ENCODE data around the gene KIF17.

Gene KIF17

DNA sequence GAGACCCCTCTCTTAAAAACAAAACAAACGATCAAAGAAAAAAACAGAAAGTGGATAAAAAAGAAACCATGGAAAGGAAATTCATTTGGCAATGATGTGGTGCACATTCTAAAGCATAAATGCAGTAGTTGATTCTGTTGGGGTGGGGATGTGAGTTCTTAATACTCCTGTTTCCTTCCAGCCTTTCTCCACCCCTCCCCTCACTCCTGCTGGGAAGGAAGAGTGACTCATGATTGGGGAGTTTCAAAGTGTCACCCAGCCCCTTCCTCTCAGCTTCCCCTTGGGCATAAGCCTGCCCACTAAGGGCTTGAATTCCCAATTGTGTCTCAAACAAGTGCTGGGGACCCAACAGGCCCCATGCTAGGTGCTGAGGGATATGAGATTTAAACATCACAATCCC lies 91.3 kb downstream of the KIF17 start:
- Histone ChIP-seq H4K91ac (ENCODE audit: low read depth, low read length, poor library complexity) (no peak overlapping the region), H3K9me3 (replicated peaks in 1 of 2; ENCODE audit: control insufficient read depth in 2 of 2, insufficient read depth in 1 of 2, low read depth in 1 of 2, low read length in 2 of 2) (no peaks in the 10 kb centered on the region), H4K8ac (ENCODE audit: low read depth, low read length) (no peak overlapping the region), H2BK12ac (ENCODE audit: low read length) (no peak overlapping the region), H2AK5ac (ENCODE audit: low read depth, low read length) (no peak overlapping the region), H2BK120ac (ENCODE audit: low read depth, low read length) (no peak overlapping the region), H3K9ac (ENCODE audit: low read depth, low read length, poor library complexity) (no peak overlapping the region), H3K23ac (ENCODE audit: low read depth, low read length, poor library complexity) (no peak overlapping the region), H3K4ac (ENCODE audit: low read length) (no peak overlapping the region), H2BK5ac (ENCODE audit: low read length) (no peak overlapping the region), H3K14ac (ENCODE audit: low read length) (no peak overlapping the region), H2AFZ (ENCODE audit: low read length) (no peak overlapping the region), H3K27me3 (ENCODE audit: control insufficient read depth in 3 of 3, insufficient read depth in 3 of 3, low read depth in 1 of 3, low read length in 3 of 3) (no peaks in the 10 kb centered on the region), H3K4me2 (ENCODE audit: insufficient read depth, low read length, poor library complexity, severe bottlenecking) (no peak overlapping the region), H3K4me1 (ENCODE audit: control insufficient read depth in 2 of 2, insufficient read depth in 1 of 2, low read depth in 1 of 2, low read length in 2 of 2) (peaks cover 2 to 6% of the 10 kb centered on the region in 2 donors), H2BK15ac (ENCODE audit: low read length) (no peak overlapping the region), H3K79me1 (ENCODE audit: low read depth, low read length) (no peaks in the 10 kb centered on the region), H3K18ac (ENCODE audit: low read length) (no peak overlapping the region), H3K27ac (replicated peaks; ENCODE audit: low read length) (no peak overlapping the region), H3K36me3 (replicated peaks in 1 of 2; ENCODE audit: control insufficient read depth in 2 of 2, insufficient read depth in 2 of 2, low read length in 2 of 2) (no peaks in the 10 kb centered on the region), H3K4me3 (ENCODE audit: low read length in 2 of 2) (no peak overlapping the region)
- no peak for DNase-seq (ENCODE audit: low spot score)
- WGBS, 2 donors (ENCODE audit: extremely low coverage in 2 of 2, insufficient read length in 2 of 2, insufficient replicate concordance in 1 of 2), result no CpG with 5 or more reads among the region's 1 CpG

DNA sequence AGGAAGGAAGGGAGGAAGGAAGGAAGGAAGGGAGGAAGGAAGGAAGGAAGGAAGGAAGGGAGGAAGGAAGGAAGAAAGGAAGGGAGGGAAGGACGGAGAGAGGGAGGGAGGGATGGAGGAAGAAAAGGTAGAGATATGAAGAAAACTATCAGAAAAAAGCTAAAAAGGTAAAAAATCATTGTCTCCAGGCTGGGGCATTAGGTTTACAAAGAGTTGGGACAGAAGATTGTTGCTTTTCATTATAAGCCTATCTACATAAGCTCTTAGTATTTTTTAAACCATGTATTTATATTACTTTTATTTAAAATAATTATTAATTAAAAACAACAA lies 91.7 kb downstream of the KIF17 start:
- Histone ChIP-seq H3K27ac (replicated peaks; ENCODE audit: low read length) (no peak overlapping the region), H3K27me3 (ENCODE audit: control insufficient read depth in 3 of 3, insufficient read depth in 3 of 3, low read depth in 1 of 3, low read length in 3 of 3) (no peaks in the 10 kb centered on the region), H3K4me1 (ENCODE audit: control insufficient read depth in 2 of 2, insufficient read depth in 1 of 2, low read depth in 1 of 2, low read length in 2 of 2) (peaks cover 2 to 6% of the 10 kb centered on the region in 2 donors), H2AK5ac (ENCODE audit: low read depth, low read length) (no peak overlapping the region), H4K91ac (ENCODE audit: low read depth, low read length, poor library complexity) (no peak overlapping the region), H2BK12ac (ENCODE audit: low read length) (no peak overlapping the region), H3K9ac (ENCODE audit: low read depth, low read length, poor library complexity) (no peak overlapping the region), H3K9me3 (replicated peaks in 1 of 2; ENCODE audit: control insufficient read depth in 2 of 2, insufficient read depth in 1 of 2, low read depth in 1 of 2, low read length in 2 of 2) (no peaks in the 10 kb centered on the region), H3K4me2 (ENCODE audit: insufficient read depth, low read length, poor library complexity, severe bottlenecking) (no peak overlapping the region), H2BK120ac (ENCODE audit: low read depth, low read length) (no peak overlapping the region), H4K8ac (ENCODE audit: low read depth, low read length) (no peak overlapping the region), H3K4ac (ENCODE audit: low read length) (no peak overlapping the region), H3K18ac (ENCODE audit: low read length) (no peak overlapping the region), H2BK5ac (ENCODE audit: low read length) (no peak overlapping the region), H3K23ac (ENCODE audit: low read depth, low read length, poor library complexity) (no peak overlapping the region), H3K4me3 (ENCODE audit: low read length in 2 of 2) (no peak overlapping the region), H2AFZ (ENCODE audit: low read length) (no peak overlapping the region), H2BK15ac (ENCODE audit: low read length) (no peak overlapping the region), H3K14ac (ENCODE audit: low read length) (no peak overlapping the region), H3K79me1 (ENCODE audit: low read depth, low read length) (no peaks in the 10 kb centered on the region), H3K36me3 (replicated peaks in 1 of 2; ENCODE audit: control insufficient read depth in 2 of 2, insufficient read depth in 2 of 2, low read length in 2 of 2) (no peaks in the 10 kb centered on the region)
- no peak for DNase-seq (ENCODE audit: low spot score)
- WGBS, 2 donors (ENCODE audit: extremely low coverage in 2 of 2, insufficient read length in 2 of 2, insufficient replicate concordance in 1 of 2), result 73% methylated on average over 1 of the region's 1 CpG; no CpG with 5 or more reads in 1 of the 2 donors

DNA sequence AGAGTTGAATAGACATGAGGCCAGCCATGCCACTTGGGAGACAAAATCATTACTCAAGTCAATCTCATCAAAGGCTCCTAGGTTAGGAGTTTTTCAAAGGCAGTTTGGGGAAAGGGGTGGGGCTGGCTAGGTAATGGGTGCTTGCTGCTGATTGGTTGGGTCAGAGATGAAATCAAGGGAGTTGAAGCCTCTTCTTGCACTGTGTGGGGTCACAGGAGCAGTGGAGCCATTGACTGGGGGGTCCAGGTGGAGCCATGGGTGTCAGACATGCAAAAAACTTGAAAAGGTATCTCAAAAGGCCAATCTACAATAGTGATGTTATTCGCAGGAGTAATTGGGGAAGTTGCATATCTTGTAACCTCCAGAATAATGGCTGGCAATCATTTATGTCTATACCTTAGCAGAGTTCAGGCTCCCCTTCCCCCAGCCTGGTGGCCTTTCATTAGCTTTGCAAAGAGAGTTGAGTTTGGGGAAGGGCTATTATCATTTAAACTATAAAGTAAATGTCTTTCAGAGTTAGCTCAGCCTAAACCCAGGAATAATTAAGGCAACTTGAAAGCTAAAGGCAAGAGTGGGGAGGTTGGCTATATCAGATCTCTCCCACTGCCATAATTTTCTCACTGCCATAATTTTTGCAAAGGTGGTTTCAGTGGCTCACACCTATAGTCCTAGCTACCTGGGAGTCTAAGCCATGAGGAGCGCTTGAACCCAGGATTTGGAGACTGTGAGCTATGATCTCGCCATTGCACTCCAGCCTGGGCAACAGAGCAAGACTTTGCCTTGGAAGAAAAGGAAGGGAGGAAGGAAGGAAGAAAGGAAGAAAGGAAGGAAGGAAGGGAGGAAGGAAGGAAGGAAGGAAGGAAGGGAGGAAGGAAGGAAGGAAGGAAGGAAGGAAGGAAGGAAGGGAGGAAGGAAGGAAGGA lies 92.4 kb downstream of the KIF17 start:
- Histone ChIP-seq H4K91ac (ENCODE audit: low read depth, low read length, poor library complexity) (no peak overlapping the region), H2BK5ac (ENCODE audit: low read length) (no peak overlapping the region), H3K27me3 (ENCODE audit: control insufficient read depth in 3 of 3, insufficient read depth in 3 of 3, low read depth in 1 of 3, low read length in 3 of 3) (no peaks in the 10 kb centered on the region), H3K9ac (ENCODE audit: low read depth, low read length, poor library complexity) (no peak overlapping the region), H3K18ac (ENCODE audit: low read length) (no peak overlapping the region), H2AK5ac (ENCODE audit: low read depth, low read length) (no peak overlapping the region), H2AFZ (ENCODE audit: low read length) (no peak overlapping the region), H3K14ac (ENCODE audit: low read length) (no peak overlapping the region), H4K8ac (ENCODE audit: low read depth, low read length) (no peak overlapping the region), H3K23ac (ENCODE audit: low read depth, low read length, poor library complexity) (no peak overlapping the region), H3K36me3 (replicated peaks in 1 of 2; ENCODE audit: control insufficient read depth in 2 of 2, insufficient read depth in 2 of 2, low read length in 2 of 2) (no peaks in the 10 kb centered on the region), H2BK15ac (ENCODE audit: low read length) (no peak overlapping the region), H3K4me1 (ENCODE audit: control insufficient read depth in 2 of 2, insufficient read depth in 1 of 2, low read depth in 1 of 2, low read length in 2 of 2) (peaks cover 2 to 6% of the 10 kb centered on the region in 2 donors), H3K79me1 (ENCODE audit: low read depth, low read length) (no peaks in the 10 kb centered on the region), H3K4me2 (ENCODE audit: insufficient read depth, low read length, poor library complexity, severe bottlenecking) (no peak overlapping the region), H2BK120ac (ENCODE audit: low read depth, low read length) (no peak overlapping the region), H3K4ac (ENCODE audit: low read length) (no peak overlapping the region), H3K27ac (replicated peaks; ENCODE audit: low read length) (no peak overlapping the region), H3K9me3 (replicated peaks in 1 of 2; ENCODE audit: control insufficient read depth in 2 of 2, insufficient read depth in 1 of 2, low read depth in 1 of 2, low read length in 2 of 2) (no peaks in the 10 kb centered on the region), H2BK12ac (ENCODE audit: low read length) (no peak overlapping the region), H3K4me3 (ENCODE audit: low read length in 2 of 2) (no peak overlapping the region)
- no CpG with 5 or more reads among the region's 3 CpGs for WGBS, 2 donors (ENCODE audit: extremely low coverage in 2 of 2, insufficient read length in 2 of 2, insufficient replicate concordance in 1 of 2)
- DNase-seq (ENCODE audit: low spot score), result no peak

DNA sequence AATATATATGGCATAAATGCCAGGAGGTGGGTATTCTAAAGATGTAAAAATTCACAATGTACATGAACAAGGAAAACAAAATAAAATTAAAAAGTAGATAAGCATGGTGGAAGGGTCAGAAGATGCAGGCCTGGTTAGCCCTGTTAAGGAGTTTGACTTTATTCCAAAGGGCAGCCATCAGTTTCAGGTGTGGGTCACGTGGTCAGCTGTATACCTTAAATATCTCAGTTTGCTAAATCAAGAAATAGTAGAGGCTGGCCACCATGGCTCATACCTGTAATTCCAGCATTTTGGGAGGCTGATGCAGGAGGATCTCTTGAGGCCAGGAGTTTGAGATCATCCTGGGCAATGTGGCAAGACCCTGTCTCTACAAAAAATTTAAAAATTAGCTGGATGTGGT lies 93.1 kb downstream of the KIF17 start:
- Histone ChIP-seq H3K4me1 (ENCODE audit: control insufficient read depth in 2 of 2, insufficient read depth in 1 of 2, low read depth in 1 of 2, low read length in 2 of 2) (peaks cover 2 to 6% of the 10 kb centered on the region in 2 donors), H3K4me2 (ENCODE audit: insufficient read depth, low read length, poor library complexity, severe bottlenecking) (no peak overlapping the region), H2BK5ac (ENCODE audit: low read length) (no peak overlapping the region), H2AK5ac (ENCODE audit: low read depth, low read length) (no peak overlapping the region), H3K4me3 (ENCODE audit: low read length in 2 of 2) (no peak overlapping the region), H3K9me3 (replicated peaks in 1 of 2; ENCODE audit: control insufficient read depth in 2 of 2, insufficient read depth in 1 of 2, low read depth in 1 of 2, low read length in 2 of 2) (no peaks in the 10 kb centered on the region), H3K23ac (ENCODE audit: low read depth, low read length, poor library complexity) (no peak overlapping the region), H3K9ac (ENCODE audit: low read depth, low read length, poor library complexity) (no peak overlapping the region), H3K27ac (replicated peaks; ENCODE audit: low read length) (no peak overlapping the region), H2BK120ac (ENCODE audit: low read depth, low read length) (no peak overlapping the region), H4K91ac (ENCODE audit: low read depth, low read length, poor library complexity) (no peak overlapping the region), H3K36me3 (replicated peaks in 1 of 2; ENCODE audit: control insufficient read depth in 2 of 2, insufficient read depth in 2 of 2, low read length in 2 of 2) (no peaks in the 10 kb centered on the region), H4K8ac (ENCODE audit: low read depth, low read length) (no peak overlapping the region), H3K79me1 (ENCODE audit: low read depth, low read length) (no peaks in the 10 kb centered on the region), H3K4ac (ENCODE audit: low read length) (no peak overlapping the region), H2BK15ac (ENCODE audit: low read length) (no peak overlapping the region), H3K14ac (ENCODE audit: low read length) (no peak overlapping the region), H2BK12ac (ENCODE audit: low read length) (no peak overlapping the region), H3K27me3 (ENCODE audit: control insufficient read depth in 3 of 3, insufficient read depth in 3 of 3, low read depth in 1 of 3, low read length in 3 of 3) (peaks cover 0 to 6% (median 0%) of the 10 kb centered on the region in 3 experiments), H3K18ac (ENCODE audit: low read length) (no peak overlapping the region), H2AFZ (ENCODE audit: low read length) (no peak overlapping the region)
- WGBS, 2 donors (ENCODE audit: extremely low coverage in 2 of 2, insufficient read length in 2 of 2, insufficient replicate concordance in 1 of 2), result no CpG with 5 or more reads among the region's 1 CpG
- no peak for DNase-seq (ENCODE audit: low spot score)
